IPS-18c (cell line): ENCODE results near the gene OR10A4.
A peak's percentile ranks its signal among the peaks of the same experiment; 100 is the strongest.
"Not testable (repeated sequence)": the region's sequence is repeated elsewhere in the genome, so short reads cannot be mapped to it uniquely, and the experiment has no call there.

ENCODE experiments used
- H3K4me3 ChIP-seq: 2 replicates; pipeline ENCODE4 v1.7.0; 2013; ENCODE audit warnings: low read depth, mild to moderate bottlenecking, low read length, moderate library complexity; ENCODE audit not compliant: insufficient read depth
- H3K9me3 ChIP-seq: one replicate; pipeline ENCODE4 v1.6.1; 2013; ENCODE audit warnings: mild to moderate bottlenecking, low read length, moderate library complexity; ENCODE audit not compliant: control insufficient read depth, insufficient read depth

Gene OR10A4

GRCh38 chr11:6888830-6889229 is 12.4 kb downstream of the OR10A4 start:
- Histone ChIP-seq H3K9me3 (no peaks in the 10 kb centered on the region), H3K4me3 (no peak overlapping the region)

- Histone ChIP-seq H3K9me3 (no peaks in the 10 kb centered on the region), H3K4me3 (no peak overlapping the region)
Measured at GRCh38 chr11:6889835-6890234, 13.4 kb downstream of the OR10A4 start.

DNA sequence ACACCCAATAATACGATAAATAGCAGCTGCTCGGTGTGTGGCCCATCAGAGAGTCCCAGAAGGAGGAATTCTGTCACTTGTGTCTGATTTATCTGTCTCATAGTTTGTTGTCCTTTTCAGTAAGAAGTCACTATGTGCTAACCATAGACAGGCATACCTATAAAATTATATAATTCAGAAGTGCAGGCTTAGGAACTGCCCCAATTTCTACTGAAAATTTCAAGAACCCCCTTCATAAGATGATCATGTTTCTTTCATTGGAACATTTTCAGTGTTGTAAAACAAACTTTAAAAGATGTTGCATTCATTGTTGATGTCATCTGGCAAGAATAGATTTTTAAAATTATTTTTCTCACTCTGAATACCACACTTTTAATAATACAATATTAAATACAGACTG is 16.0 kb downstream of the OR10A4 start, which contains the start of gene OR2D2:
TSS of gene OR2D2 (minus strand) at position 101 of the 400 bp plus-strand sequence. CDS start at position 101, 0 bp downstream.
- no peaks in the 10 kb centered on the region for H3K9me3 ChIP-seq
- no peak within 1 kb of the TSS for H3K4me3 ChIP-seq

DNA sequence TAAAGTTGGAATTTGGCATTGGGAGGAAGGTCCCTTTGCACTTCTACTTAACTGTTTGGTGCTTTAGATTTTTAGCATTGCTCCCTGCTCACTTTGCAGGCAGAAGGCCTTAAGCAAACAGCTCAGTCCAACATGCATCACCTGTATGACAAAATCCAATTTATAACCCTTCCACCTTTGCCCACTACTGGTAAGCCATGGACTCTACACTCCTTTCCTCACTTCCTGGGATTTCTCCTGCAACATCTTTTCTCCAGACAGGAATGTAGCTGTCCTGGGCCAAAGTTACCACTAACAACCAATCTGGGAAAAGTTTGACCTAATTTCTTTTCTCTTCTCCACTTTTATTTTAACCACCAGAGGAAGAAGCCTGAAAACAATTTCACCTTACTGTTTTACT is 17.7 kb downstream of the OR10A4 start:
- Histone ChIP-seq H3K9me3 (no peaks in the 10 kb centered on the region), H3K4me3 (no peak overlapping the region)

GRCh38 chr11:6895010-6895409 is 18.6 kb downstream of the OR10A4 start:
- H3K4me3 ChIP-seq: no peak overlapping the region
- H3K9me3 ChIP-seq: no peaks in the 10 kb centered on the region

DNA sequence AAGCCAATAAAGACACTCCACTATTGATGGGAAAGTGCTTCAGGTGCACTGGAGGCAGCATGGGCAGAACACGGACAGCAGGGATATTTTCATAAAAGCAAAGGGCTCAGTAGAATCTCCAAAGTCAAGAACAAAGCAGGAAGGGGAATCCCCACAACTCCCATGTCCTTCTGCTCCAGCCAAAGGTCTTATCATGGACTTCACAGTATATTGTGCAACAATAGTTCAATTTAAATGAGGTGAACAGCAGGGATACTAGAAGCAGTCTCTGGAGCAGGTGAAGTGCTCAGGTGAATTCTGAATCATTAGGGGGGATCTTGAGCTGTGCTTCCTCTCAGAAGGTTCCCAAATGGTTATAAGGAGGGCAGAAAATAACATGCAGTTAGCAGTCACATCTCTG is 22.5 kb downstream of the OR10A4 start:
- Histone ChIP-seq H3K9me3 (peaks cover 3% of the 10 kb centered on the region), H3K4me3 (no peak overlapping the region)

DNA sequence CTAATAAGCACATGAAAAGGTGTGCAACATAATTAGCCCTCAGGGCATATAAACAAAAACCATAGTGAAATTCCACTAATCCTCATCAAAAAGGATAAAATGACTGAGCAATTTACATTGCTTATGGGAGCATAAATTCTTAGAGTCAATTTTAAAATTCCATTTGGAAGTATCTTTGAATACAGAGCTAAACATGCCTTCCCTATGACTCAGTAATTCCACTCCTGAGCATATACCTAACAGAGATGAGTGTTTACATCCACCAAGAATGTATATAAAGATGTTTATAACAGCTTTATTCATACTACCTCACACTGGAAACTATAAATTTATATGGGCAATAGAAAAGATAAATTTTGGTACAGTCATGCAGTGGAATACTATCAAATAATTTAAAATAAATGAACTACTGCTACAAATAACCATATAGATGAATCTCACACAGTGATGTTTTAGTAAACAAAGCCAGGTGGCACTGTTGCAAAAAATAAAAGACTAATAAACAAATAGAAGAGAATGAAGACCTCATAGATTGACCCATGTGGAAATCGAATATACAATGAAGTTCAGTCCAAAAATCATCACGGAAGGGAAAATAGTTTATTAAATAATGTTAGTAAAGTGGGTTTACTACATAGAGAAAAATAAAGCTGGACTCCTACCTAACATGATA is 24.0 kb downstream of the OR10A4 start:
- H3K9me3 ChIP-seq: peaks cover 3% of the 10 kb centered on the region
- H3K4me3 ChIP-seq: no peak overlapping the region

- not testable (repeated sequence) for H3K4me3 ChIP-seq, H3K9me3 ChIP-seq
Measured at GRCh38 chr11:6904804-6905203, 28.4 kb downstream of the OR10A4 start.

GRCh38 chr11:6911378-6911777 is 35.0 kb downstream of the OR10A4 start:
- Histone ChIP-seq H3K4me3 (no peak overlapping the region), H3K9me3 (no peaks in the 10 kb centered on the region)

DNA sequence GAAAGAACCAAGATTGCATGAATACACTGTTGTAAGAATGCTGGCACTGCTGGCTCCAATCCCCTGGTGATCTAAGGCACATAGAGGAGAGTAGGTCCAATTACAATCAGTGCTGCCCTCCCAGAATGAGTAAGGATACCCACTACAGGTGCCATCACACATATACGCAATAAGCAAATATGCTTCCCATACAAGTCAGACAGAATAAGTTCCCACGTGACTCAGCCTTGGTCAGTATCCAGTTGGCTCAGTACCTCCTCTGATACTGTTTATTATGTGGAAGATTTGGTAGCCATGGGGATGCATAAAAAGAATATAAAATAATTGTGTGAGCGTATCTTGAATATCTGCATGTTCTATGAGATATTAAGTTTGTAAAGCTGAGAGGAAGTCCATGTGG is 35.5 kb downstream of the OR10A4 start:
- no peaks in the 10 kb centered on the region for H3K9me3 ChIP-seq
- no peak overlapping the region for H3K4me3 ChIP-seq

- no peaks in the 10 kb centered on the region for H3K9me3 ChIP-seq
- H3K4me3 ChIP-seq: no peak overlapping the region
Measured at GRCh38 chr11:6919698-6920097, 43.3 kb downstream of the OR10A4 start.

- Histone ChIP-seq H3K4me3 (no peak within 1 kb of the TSS), H3K9me3 (no peaks in the 10 kb centered on the region)
Measured at GRCh38 chr11:6920702-6921101, 44.3 kb downstream of the OR10A4 start, which contains the start of gene OR2D3. Gene OR2D3 (plus strand): TSS chr11:6921002. CDS start chr11:6921002, 0 bp downstream.

GRCh38 chr11:6925007-6925577 is 48.7 kb downstream of the OR10A4 start:
- no peak overlapping the region for H3K4me3 ChIP-seq
- H3K9me3 ChIP-seq: no peaks in the 10 kb centered on the region

DNA sequence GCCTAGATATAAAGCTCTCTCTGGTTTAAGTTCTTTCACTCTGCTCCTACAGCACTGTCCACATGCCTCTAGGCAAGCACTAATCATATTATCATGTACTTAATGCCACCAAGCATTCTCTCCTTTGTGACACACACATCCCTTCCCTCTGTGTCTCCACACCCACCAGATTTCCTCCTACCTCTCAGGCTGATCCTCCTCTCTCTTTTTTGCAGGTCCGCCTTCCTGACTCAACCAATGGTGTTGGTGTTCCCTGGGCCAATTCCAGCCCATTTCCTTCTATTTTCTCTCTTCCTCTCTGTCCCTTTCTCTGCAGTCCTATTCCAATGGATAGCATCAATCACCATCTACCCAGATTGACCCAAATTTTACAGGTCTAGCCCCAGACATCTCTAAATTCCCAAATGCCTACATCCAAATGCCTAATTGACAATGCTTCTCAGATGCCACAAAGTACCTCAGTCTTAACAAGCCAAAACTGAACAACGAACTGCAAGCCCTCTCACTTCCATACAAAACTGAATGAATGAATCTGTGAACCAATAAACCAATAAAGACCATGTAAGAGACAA is 49.3 kb downstream of the OR10A4 start:
- H3K4me3 ChIP-seq: peak overlapping the region; percentile 97
- no peaks in the 10 kb centered on the region for H3K9me3 ChIP-seq

DNA sequence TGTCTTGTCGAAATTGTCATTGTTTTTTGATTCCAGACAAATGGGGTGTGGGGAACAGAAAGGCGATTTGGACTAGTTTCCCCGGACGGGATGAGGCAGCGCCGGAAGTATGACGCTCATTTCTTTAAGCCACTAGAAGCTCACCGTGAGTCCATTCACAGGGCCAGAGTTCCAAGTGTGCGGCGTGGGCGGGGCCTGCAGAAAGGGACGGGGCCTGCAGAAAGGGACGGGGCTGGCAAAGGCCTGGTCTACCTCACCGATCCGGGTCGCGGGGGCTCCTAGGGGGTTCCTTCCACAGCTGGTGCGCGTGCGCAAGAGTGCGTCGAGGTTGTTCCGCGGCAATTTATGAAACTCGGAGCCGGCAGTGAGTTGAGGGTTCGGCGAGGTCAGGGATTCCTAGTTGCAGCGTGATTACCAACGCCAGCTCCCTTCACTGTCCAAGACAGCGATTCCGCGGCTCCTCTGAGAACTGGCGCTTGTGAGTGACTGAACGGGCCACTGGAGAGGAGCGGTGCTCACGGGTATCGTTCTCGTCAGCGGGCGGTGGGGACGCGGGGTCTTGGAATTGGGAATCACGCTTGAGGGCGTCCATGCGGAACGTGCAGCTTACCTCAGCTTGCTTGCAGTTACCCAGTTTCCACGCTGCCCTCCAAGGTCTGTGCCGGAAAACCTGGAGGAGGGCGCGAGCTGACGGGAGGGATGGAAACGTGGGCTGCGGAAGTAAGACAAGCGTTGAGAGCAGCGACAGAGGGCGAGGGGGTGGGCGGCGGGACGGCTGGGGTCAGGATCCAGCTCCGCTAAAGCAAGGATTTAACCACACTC is 50.0 kb downstream of the OR10A4 start, which contains the start of gene ZNF215:
TSS of gene ZNF215 (plus strand) at position 219 of the 822 bp plus-strand sequence. CDS start 5,847 bp downstream, outside the sequence.
- Histone ChIP-seq H3K9me3 (no peaks in the 10 kb centered on the region), H3K4me3 (peak within 1 kb of the TSS; percentile 97)

GRCh38 chr11:6927030-6927617 is 50.7 kb downstream of the OR10A4 start:
- Histone ChIP-seq H3K4me3 (peak overlapping the region; percentile 97), H3K9me3 (no peaks in the 10 kb centered on the region)
